Stimulated activated CD4-positive, alpha-beta T cell treated with anti-CD3 and anti-CD28 coated beads, Interleukin-2, amount 100 ng/mL, for 48 hours (primary cell): ENCODE results near the gene ACTR5.
A peak's percentile ranks its signal among the peaks of the same experiment; 100 is the strongest.
"Not testable (repeated sequence)": the region's sequence is repeated elsewhere in the genome, so short reads cannot be mapped to it uniquely, and the experiment has no call there.

Experiments
- DNase-seq, 2 donors: peaks; one replicate each; pipeline ENCODE4 v3.0.0-alpha.2; 2020

Gene ACTR5

GRCh38 chr20:38805958-38806854 lies 57.9 kb downstream of the ACTR5 start:
- peak in 1 of 2 donors; percentile 23 for DNase-seq

- DNase-seq, result no peak
Measured at GRCh38 chr20:38806855-38807655, 58.8 kb downstream of the ACTR5 start.

DNA sequence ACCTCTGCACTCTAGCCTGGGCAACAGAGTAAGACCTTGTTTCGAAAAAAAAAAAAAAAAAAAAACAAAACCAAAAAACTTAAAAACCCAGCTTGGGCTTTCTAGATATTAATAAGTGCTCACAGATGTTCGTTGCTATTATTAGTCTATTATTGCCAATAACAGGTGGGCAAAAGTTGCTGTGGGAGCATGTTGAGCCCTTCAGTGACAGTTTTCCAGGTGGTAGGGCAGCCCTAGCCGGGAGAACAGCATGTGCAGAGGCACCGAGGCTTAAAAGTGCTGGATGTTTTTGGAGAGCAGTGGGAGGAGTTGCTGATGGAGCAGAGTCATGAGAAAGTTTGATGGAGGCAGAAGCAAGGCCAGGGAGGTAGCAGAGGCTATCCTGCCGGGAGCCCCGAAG lies 61.7 kb downstream of the ACTR5 start:
- DNase-seq, result no peak

GRCh38 chr20:38810926-38811630 lies 62.8 kb downstream of the ACTR5 start:
- no peak for DNase-seq

DNA sequence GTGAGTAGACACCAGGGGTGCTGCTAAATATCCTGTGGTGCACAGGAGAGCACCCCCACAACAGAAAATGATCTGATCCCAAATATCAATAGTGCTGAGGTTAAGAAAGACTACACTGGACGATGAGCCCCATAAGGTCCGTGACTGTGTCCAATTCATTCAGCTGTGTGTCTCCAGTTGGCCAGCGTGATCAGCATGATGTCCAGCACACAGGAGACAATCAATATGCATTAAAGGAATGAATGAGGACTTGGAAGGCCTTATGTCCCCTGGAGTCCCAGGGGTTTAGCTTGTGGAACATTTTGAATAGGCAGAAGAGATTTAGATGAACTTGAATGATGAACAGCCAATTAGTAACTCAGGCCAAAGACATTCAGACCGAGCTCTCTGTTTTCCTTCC lies 63.5 kb downstream of the ACTR5 start:
- no peak for DNase-seq

DNA sequence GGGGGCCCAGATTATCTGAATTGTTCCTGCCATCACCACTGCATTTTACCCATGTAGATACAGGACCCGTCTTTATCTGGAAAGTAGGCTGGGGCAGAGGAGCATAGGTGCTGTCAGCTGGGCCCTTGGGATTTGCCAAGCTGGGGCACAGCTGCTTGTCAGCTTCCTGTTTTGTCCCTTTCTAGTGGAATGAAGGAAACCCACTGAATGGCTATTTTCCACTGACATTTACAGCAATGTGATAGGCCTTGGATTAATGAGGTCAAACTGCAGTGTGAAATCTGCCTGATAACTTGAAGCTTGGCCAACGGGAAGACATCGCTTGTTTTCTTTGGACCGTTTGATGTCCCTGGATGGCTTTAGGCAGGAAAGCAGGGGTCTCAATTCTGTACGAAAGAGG lies 63.9 kb downstream of the ACTR5 start:
- no peak for DNase-seq

DNA sequence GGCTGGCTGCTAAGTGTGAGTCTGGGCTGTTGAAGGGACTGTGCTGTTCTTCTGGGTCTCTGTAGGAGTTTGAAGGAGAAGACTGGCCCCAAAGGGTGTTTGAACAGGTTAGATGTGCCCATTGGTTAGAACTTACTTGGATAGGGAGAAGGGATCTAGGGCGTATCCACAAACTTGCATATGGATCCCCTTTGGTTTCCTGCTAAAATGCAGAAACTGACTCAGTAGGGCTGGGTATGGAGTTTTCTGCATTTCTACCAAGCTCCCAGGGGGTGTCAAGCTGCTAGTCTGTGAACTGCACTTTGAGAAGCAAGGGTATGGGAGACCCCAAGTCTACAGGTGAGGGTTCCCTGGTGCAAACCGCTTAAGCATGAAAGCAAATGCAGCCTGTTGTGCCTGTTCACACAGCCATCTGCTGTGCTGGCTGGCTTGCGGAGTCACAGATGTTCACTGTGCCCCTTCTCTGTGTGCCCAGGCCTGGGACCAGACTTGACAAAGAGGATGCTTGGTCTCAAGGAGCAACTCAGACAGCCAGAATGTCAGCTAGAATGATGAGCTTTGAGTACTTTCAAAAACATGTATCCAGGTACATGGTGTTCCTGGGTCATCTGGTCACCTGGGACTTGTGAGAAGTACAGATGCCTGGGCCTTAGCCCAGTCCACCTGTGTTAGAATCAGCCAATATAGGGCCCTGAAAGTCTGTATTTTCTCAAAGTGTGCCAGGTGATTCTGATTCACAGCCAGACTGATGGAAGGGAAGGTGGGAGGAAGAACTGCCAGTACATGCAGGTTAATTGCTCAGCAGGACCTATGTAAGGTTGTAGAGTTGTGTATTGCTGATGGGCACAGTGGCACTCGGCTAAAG lies 64.7 kb downstream of the ACTR5 start:
- DNase-seq, result no peak

- not testable (repeated sequence) for DNase-seq
Measured at GRCh38 chr20:38813574-38813962, 65.3 kb downstream of the ACTR5 start.

DNA sequence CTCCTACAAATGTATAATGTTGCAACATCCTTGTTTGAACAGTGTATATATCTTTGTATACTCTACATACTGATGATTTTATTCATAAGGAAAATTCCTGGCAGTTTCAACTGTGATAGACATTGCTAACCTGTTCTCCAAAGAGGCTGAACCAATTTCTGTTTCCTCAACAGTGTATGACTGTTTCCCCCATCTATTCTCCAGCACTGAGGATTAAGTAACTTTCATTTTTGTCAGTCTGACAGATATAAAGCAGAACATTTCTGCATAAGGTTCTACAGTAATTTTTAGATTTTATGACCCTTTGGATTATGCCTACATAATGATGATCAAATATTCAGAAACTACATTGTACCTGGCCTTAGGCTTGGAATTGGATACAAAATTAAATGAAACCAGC lies 67.2 kb downstream of the ACTR5 start:
- DNase-seq, result no peak

GRCh38 chr20:38818113-38819065 lies 70.1 kb downstream of the ACTR5 start:
- DNase-seq, result no peak
